HEK293 (cell line): Measurements from ENCODE around the gene CD8B.

Experiments used
- ZNF221 ChIP-seq: fragments of 450-650 bp; formaldehyde crosslinking; IDR thresholded peaks from 2 replicates; pipeline ENCODE4 v1.5.1; 2017; ENCODE audit warnings: missing biosample characterization, missing genetic modification characterization, borderline replicate concordance
- ZNF324 ChIP-seq: fragments of 450-650 bp; formaldehyde crosslinking; IDR thresholded peaks from 2 replicates; pipeline ENCODE4 v1.5.1; 2016; ENCODE audit warnings: missing biosample characterization, missing genetic modification characterization

DNA sequence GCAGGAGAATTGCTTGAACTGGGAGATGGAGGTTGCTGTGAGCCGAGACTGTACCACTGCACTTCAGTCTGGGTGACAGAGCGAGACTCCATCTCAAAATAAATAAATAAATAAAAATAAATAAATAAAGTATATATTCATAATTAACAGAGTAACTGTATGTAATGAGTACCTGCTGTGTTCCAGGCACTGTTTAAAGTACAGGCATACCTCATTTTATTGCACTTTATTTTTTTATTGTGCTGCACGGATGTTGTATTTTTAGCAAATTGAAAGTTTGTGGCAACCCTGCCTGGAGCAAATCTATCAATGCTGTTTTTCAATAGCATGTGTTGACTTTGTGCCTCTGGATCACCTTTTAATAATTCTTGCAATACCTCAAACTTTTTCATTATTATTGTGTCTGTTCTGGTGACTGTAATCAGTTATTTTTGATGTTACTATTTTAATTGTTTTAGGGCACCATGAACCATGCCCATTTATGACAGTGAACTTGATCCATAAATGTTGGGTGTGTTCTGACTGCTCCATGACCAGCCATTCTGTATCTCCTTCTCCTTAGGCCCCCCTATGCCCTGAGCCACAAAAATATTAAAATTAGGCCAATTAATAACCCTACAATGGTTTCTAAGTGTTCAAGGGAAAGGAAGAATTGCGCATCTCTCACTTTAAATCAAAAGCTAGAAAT, 43.4 kb downstream of the CD8B start:
- TF ChIP-seq ZNF324 (tag by site-specific recombination) (no peak), ZNF221 (tag by site-specific recombination) (no peak)
